Measurements from ENCODE around the gene AQP3.
"Not testable (repeated sequence)": the region's sequence is repeated elsewhere in the genome, so short reads cannot be mapped to it uniquely, and the experiment has no call there.

AQP3 gene

GRCh38 chr9:33407061-33407460, 40.3 kb downstream of the AQP3 start:
- DNase-seq = no peak

GRCh38 chr9:33404788-33405362, 42.5 kb downstream of the AQP3 start:
- no peak for DNase-seq

GRCh38 chr9:33403941-33404787, 43.2 kb downstream of the AQP3 start:
- DNase-seq = no peak

- not testable (repeated sequence) for DNase-seq
Measured at GRCh38 chr9:33402371-33402770, 45.0 kb downstream of the AQP3 start, which contains the start of gene AQP7. TSS of gene AQP7 (minus strand) at chr9:33402568. CDS start at chr9:33401262, 1,306 bp downstream.

GRCh38 chr9:33401809-33402208, 45.6 kb downstream of the AQP3 start:
- not testable (repeated sequence) for DNase-seq

- DNase-seq = not testable (repeated sequence)
Measured at GRCh38 chr9:33399047-33399446, 48.3 kb downstream of the AQP3 start.

- not testable (repeated sequence) for DNase-seq
Measured at GRCh38 chr9:33397801-33398200, 49.6 kb downstream of the AQP3 start.

GRCh38 chr9:33395159-33395879, 52.1 kb downstream of the AQP3 start:
- not testable (repeated sequence) for DNase-seq

- DNase-seq = not testable (repeated sequence)
Measured at GRCh38 chr9:33393986-33394385, 53.4 kb downstream of the AQP3 start.

GRCh38 chr9:33393581-33393980, 53.8 kb downstream of the AQP3 start:
- DNase-seq = no peak

GRCh38 chr9:33392591-33393021, 54.8 kb downstream of the AQP3 start:
- DNase-seq = not testable (repeated sequence)
